Measurements from ENCODE around the gene RFPL3.
"Not testable (repeated sequence)": the region's sequence is repeated elsewhere in the genome, so short reads cannot be mapped to it uniquely, and the experiment has no call there.

RFPL3 gene

GRCh38 chr22:32331236-32331917 lies 26.3 kb upstream of the RFPL3 start:
- DNase-seq: no peak

- no peak for DNase-seq
Observed at GRCh38 chr22:32331918-32332725, 25.5 kb upstream of the RFPL3 start.

- DNase-seq: no peak
Observed at GRCh38 chr22:32333141-32333768, 24.4 kb upstream of the RFPL3 start.

GRCh38 chr22:32333769-32334659 lies 23.7 kb upstream of the RFPL3 start:
- no peak for DNase-seq

- DNase-seq: no peak
Observed at GRCh38 chr22:32334660-32335365, 22.9 kb upstream of the RFPL3 start.

- DNase-seq: no peak
Observed at GRCh38 chr22:32335471-32335870, 22.2 kb upstream of the RFPL3 start.

GRCh38 chr22:32336121-32336603 lies 21.5 kb upstream of the RFPL3 start:
- no peak for DNase-seq

GRCh38 chr22:32336771-32337424 lies 20.8 kb upstream of the RFPL3 start:
- DNase-seq: no peak

GRCh38 chr22:32337425-32337824 lies 20.2 kb upstream of the RFPL3 start:
- DNase-seq: not testable (repeated sequence)

- DNase-seq: no peak
Observed at GRCh38 chr22:32338757-32339156, 18.9 kb upstream of the RFPL3 start.

GRCh38 chr22:32339190-32340012 lies 18.3 kb upstream of the RFPL3 start:
- no peak for DNase-seq

- no peak for DNase-seq
Observed at GRCh38 chr22:32340411-32340810, 17.3 kb upstream of the RFPL3 start.

- no peak for DNase-seq
Observed at GRCh38 chr22:32341122-32341740, 16.4 kb upstream of the RFPL3 start.

- no peak for DNase-seq
Observed at GRCh38 chr22:32342977-32343376, 14.7 kb upstream of the RFPL3 start.

- DNase-seq: no peak
Observed at GRCh38 chr22:32343941-32344340, 13.7 kb upstream of the RFPL3 start.

- DNase-seq: no peak
Observed at GRCh38 chr22:32348031-32348611, 9.5 kb upstream of the RFPL3 start.

- DNase-seq: not testable (repeated sequence)
Observed at GRCh38 chr22:32351875-32352274, 5.8 kb upstream of the RFPL3 start.

- no peak for DNase-seq
Observed at GRCh38 chr22:32352681-32353080, 5.0 kb upstream of the RFPL3 start.

- no peak for DNase-seq
Observed at GRCh38 chr22:32353292-32353691, 4.4 kb upstream of the RFPL3 start.

GRCh38 chr22:32353840-32354239 lies 3.8 kb upstream of the RFPL3 start:
- no peak for DNase-seq

Measured in NCI-H82 (cell line).